Activated B cell treated with CpG ODN at 0.5 μM for 24 hours (primary cell): ENCODE results near the gene TSHZ1. TPM values are rescaled to one million over a fixed set of nuclear protein-coding genes. Genes with fewer than 3 reads are reported as not detected.

Source experiments
- ATAC-seq: fragments of 200-7000 bp; cut with Tn5 transposase; one replicate; pipeline ENCODE4 v1.10.0; 2021; ENCODE audit warnings: low read depth, mild to moderate bottlenecking, moderate library complexity
- CTCF ChIA-PET: fragments of 350-600 bp; sonication (Branson Sonifier 250); formaldehyde crosslinking; loops from one replicate; lab custom pipeline; 2021; ENCODE audit warnings: antibody characterized with exemption; lab: Charles Lee
- POLR2A ChIA-PET: fragments of 350-600 bp; sonication (Branson Sonifier 250); formaldehyde crosslinking; loops from one replicate; lab custom pipeline; 2021; ENCODE audit warnings: antibody characterized with exemption; lab: Charles Lee
- DNase-seq: peaks from one replicate; pipeline ENCODE4 v3.0.0; 2022
- H3K27ac Mint-ChIP-seq: one replicate; pipeline ENCODE4 v1.8.0; 2020; ENCODE audit warnings: mixed read lengths
- H3K27me3 Mint-ChIP-seq: one replicate; pipeline ENCODE4 v1.8.0; 2021; ENCODE audit warnings: mixed read lengths
- H3K36me3 Mint-ChIP-seq: one replicate; pipeline ENCODE4 v1.8.0; 2021; ENCODE audit warnings: low read depth, mixed read lengths
- H3K4me1 Mint-ChIP-seq: one replicate; pipeline ENCODE4 v1.8.0; 2021; ENCODE audit warnings: mixed read lengths
- H3K4me3 Mint-ChIP-seq: one replicate; pipeline ENCODE4 v1.8.0; 2020; ENCODE audit warnings: mild to moderate bottlenecking, mixed read lengths
- H3K9me3 Mint-ChIP-seq: one replicate; pipeline ENCODE4 v1.8.0; 2020; ENCODE audit warnings: mixed read lengths
- CTCF ChIP-seq: fragments of 200-600 bp; IDR thresholded peaks from one replicate; pipeline ENCODE4 v1.8.0; 2022; ENCODE audit warnings: antibody characterized with exemption, mild to moderate bottlenecking
- intact Hi-C: fragments of 100-400 bp; cut with micrococcal nuclease; formaldehyde crosslinking; loops from one replicate; pipeline ENCODE4 v1.15.1; 2024
- total RNA-seq: library from RNA; stranded (reverse); gene quantifications from 2 replicates; pipeline ENCODE4 v1.2.3, GENCODE V29; 2022

Gene TSHZ1
- total RNA-seq, 1 donor from 2014 or later = 8.6 TPM

GRCh38 chr18:75241705-75242104 lies 31.1 kb downstream of the TSHZ1 start:
- no peaks in the 10 kb centered on the region for H3K27me3 Mint-ChIP-seq
- peaks cover 4% of the 10 kb centered on the region for H3K36me3 Mint-ChIP-seq
- ChIA-PET POLR2A (interaction anchor here (0.6 kb wide), 1 partner anchor 31 kb away, joined by 5 read pairs; the partner anchor contains the start of gene TSHZ1), CTCF (no interaction called here)
- ATAC-seq = no peak
- H3K9me3 Mint-ChIP-seq = no peaks in the 10 kb centered on the region
- intact Hi-C loops = no loop called here
- H3K27ac Mint-ChIP-seq = no peak overlapping the region
- H3K4me3 Mint-ChIP-seq = no peak overlapping the region
- no peak for DNase-seq
- TF ChIP-seq CTCF = no peak
- peaks cover 5% of the 10 kb centered on the region for H3K4me1 Mint-ChIP-seq

- intact Hi-C loops = no loop called here
- no peak overlapping the region for H3K27ac Mint-ChIP-seq
These were observed 34.0 kb downstream of the TSHZ1 start for GRCh38 chr18:75244351-75245313.

GRCh38 chr18:75246721-75247610 lies 36.4 kb downstream of the TSHZ1 start:
- no peaks in the 10 kb centered on the region for H3K36me3 Mint-ChIP-seq
- H3K27me3 Mint-ChIP-seq = no peaks in the 10 kb centered on the region
- intact Hi-C loops = loop anchor here (1.0 kb wide), 1 partner anchor 39 kb away; no protein-coding TSS in a partner anchor
- TF ChIP-seq CTCF = no peak
- ATAC-seq = no peak
- H3K4me1 Mint-ChIP-seq = peaks cover 26% of the 10 kb centered on the region
- no peaks in the 10 kb centered on the region for H3K9me3 Mint-ChIP-seq
- peak overlapping the region; percentile 84 for H3K4me3 Mint-ChIP-seq
- peak overlapping the region; percentile 82 for H3K27ac Mint-ChIP-seq
- no peak for DNase-seq
- CTCF ChIA-PET = no interaction called here
- POLR2A ChIA-PET = interaction anchor here (0.7 kb wide), 1 partner anchor 1246 kb away, joined by 4 read pairs; no protein-coding TSS in a partner anchor

More at GRCh38 chr18:75244351-75245313, 34.0 kb downstream of the TSHZ1 start:
- Mint-ChIP-seq H3K27me3 (no peaks in the 10 kb centered on the region), H3K36me3 (no peaks in the 10 kb centered on the region), H3K4me3 (no peak overlapping the region), H3K9me3 (no peaks in the 10 kb centered on the region), H3K4me1 (peaks cover 26% of the 10 kb centered on the region)
- POLR2A ChIA-PET = no interaction called here
- ATAC-seq (no peak), DNase-seq (no peak)
- CTCF ChIA-PET = no interaction called here
- TF ChIP-seq CTCF = no peak

GRCh38 chr18:75247611-75248421 lies 37.2 kb downstream of the TSHZ1 start:
- H3K4me1 Mint-ChIP-seq = peaks cover 26% of the 10 kb centered on the region

More at GRCh38 chr18:75247611-75248421, 37.2 kb downstream of the TSHZ1 start:
- H3K9me3 Mint-ChIP-seq = no peaks in the 10 kb centered on the region
- H3K36me3 Mint-ChIP-seq = no peaks in the 10 kb centered on the region
- ChIA-PET POLR2A (interaction anchor here (0.6 to 0.7 kb wide), 2 partner anchors 38 to 1246 kb away, joined by 4 read pairs; partner anchors contain the start of gene TSHZ1), CTCF (no interaction called here)
- no peak for ATAC-seq
- peak overlapping the region; percentile 84 for H3K4me3 Mint-ChIP-seq
- intact Hi-C loops = loop anchor here (1.0 kb wide), 1 partner anchor 40 kb away; no protein-coding TSS in a partner anchor
- TF ChIP-seq CTCF = no peak
- peak overlapping the region; percentile 82 for H3K27ac Mint-ChIP-seq
- H3K27me3 Mint-ChIP-seq = no peaks in the 10 kb centered on the region
- DNase-seq = no peak
